AG09309 (cell line): Measurements from ENCODE around the gene TMEM108.

ENCODE experiments used
- DNase-seq: peaks from one replicate; pipeline ENCODE4 v3.0.0-alpha.2; 2010; ENCODE audit warnings: low read depth
- H3K4me3 ChIP-seq: 2 replicates; pipeline ENCODE4 v1.5.1; 2011; ENCODE audit warnings: mild to moderate bottlenecking, low read depth, low read length, moderate library complexity; ENCODE audit not compliant: control insufficient read depth
- CTCF ChIP-seq: IDR thresholded peaks from 2 replicates; pipeline ENCODE4 v1.5.1; 2011; ENCODE audit warnings: mild to moderate bottlenecking, low read depth, low read length, inconsistent platforms; ENCODE audit not compliant: insufficient read depth, control insufficient read depth; ENCODE audit errors: missing control alignments

TMEM108 gene

GRCh38 chr3:133083395-133083794 is 45.2 kb downstream of the TMEM108 start:
- H3K4me3 ChIP-seq, result no peak overlapping the region
- TF ChIP-seq CTCF, result no peak
- DNase-seq, result no peak

- H3K4me3 ChIP-seq, result no peak overlapping the region
- DNase-seq, result no peak
These were observed 51.8 kb downstream of the TMEM108 start for GRCh38 chr3:133089906-133090485.

GRCh38 chr3:133092681-133093080 is 54.5 kb downstream of the TMEM108 start:
- no peak for DNase-seq
- no peak for TF ChIP-seq CTCF
- H3K4me3 ChIP-seq, result no peak overlapping the region

More at GRCh38 chr3:133089906-133090485, 51.8 kb downstream of the TMEM108 start:
- TF ChIP-seq CTCF, result no peak

- no peak for DNase-seq
- no peak for TF ChIP-seq CTCF
- H3K4me3 ChIP-seq, result no peak overlapping the region
These were observed 55.2 kb downstream of the TMEM108 start for GRCh38 chr3:133093366-133093765.

- no peak overlapping the region for H3K4me3 ChIP-seq
- TF ChIP-seq CTCF, result no peak
- no peak for DNase-seq
These were observed 58.9 kb downstream of the TMEM108 start for GRCh38 chr3:133096900-133097613.

- no peak for TF ChIP-seq CTCF
- no peak for DNase-seq
These were observed 65.5 kb downstream of the TMEM108 start for GRCh38 chr3:133103706-133104105.

GRCh38 chr3:133106169-133106568 is 68.0 kb downstream of the TMEM108 start:
- no peak for TF ChIP-seq CTCF
- DNase-seq, result no peak
- H3K4me3 ChIP-seq, result no peak overlapping the region

More at GRCh38 chr3:133103706-133104105, 65.5 kb downstream of the TMEM108 start:
- no peak overlapping the region for H3K4me3 ChIP-seq
